Measurements from ENCODE around the gene SLC5A6. TPM values are rescaled to one million over a fixed set of nuclear protein-coding genes. Genes with fewer than 3 reads are reported as not detected.

SLC5A6 gene
- polyA plus RNA-seq, 1 experiment = 22.0 TPM

GRCh38 chr2:27249891-27250651 is 38.0 kb upstream of the SLC5A6 start:
- Histone ChIP-seq H3K27ac (ENCODE audit: low read depth, low read length) (no peak overlapping the region), H3K27me3 (ENCODE audit: control insufficient read depth, insufficient read depth, low read length) (peaks cover 15% of the 10 kb centered on the region), H3K9me3 (ENCODE audit: control insufficient read depth, insufficient read depth, low read length) (no peaks in the 10 kb centered on the region), H3K4me3 (ENCODE audit: low read depth, low read length) (no peak overlapping the region)
- ChIA-PET POLR2A (no interaction called here), CTCF (interaction anchor here (4.1 to 5.1 kb wide), 2 partner anchors 30 to 53 kb away, joined by 41 to 53 read pairs; no protein-coding TSS in a partner anchor)
- TF ChIP-seq, protein P1, sequence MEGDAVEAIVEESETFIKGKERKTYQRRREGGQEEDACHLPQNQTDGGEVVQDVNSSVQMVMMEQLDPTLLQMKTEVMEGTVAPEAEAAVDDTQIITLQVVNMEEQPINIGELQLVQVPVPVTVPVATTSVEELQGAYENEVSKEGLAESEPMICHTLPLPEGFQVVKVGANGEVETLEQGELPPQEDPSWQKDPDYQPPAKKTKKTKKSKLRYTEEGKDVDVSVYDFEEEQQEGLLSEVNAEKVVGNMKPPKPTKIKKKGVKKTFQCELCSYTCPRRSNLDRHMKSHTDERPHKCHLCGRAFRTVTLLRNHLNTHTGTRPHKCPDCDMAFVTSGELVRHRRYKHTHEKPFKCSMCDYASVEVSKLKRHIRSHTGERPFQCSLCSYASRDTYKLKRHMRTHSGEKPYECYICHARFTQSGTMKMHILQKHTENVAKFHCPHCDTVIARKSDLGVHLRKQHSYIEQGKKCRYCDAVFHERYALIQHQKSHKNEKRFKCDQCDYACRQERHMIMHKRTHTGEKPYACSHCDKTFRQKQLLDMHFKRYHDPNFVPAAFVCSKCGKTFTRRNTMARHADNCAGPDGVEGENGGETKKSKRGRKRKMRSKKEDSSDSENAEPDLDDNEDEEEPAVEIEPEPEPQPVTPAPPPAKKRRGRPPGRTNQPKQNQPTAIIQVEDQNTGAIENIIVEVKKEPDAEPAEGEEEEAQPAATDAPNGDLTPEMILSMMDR (IDR thresholded peaks at IDR 0.05; ENCODE audit: low read depth, low read length) = peak; percentile 79
- DNase-seq (ENCODE audit: low read depth, low spot score) = no peak

- Histone ChIP-seq H3K27ac (ENCODE audit: low read depth, low read length) (no peak overlapping the region), H3K4me3 (ENCODE audit: low read depth, low read length) (no peak overlapping the region), H3K9me3 (ENCODE audit: control insufficient read depth, insufficient read depth, low read length) (no peaks in the 10 kb centered on the region), H3K27me3 (ENCODE audit: control insufficient read depth, insufficient read depth, low read length) (peaks cover 15% of the 10 kb centered on the region)
- TF ChIP-seq, protein P1 (IDR thresholded peaks at IDR 0.05; ENCODE audit: low read depth, low read length) = no peak
- POLR2A ChIA-PET = interaction anchor here (0.6 kb wide), 1 partner anchor 30 kb away, joined by 3 read pairs; no protein-coding TSS in a partner anchor
- CTCF ChIA-PET = interaction anchor here (0.7 to 5.1 kb wide), 4 partner anchors 31 to 96 kb away, joined by 4 to 53 read pairs (median 23); no protein-coding TSS in a partner anchor
- no peak for DNase-seq (ENCODE audit: low read depth, low spot score)
These were observed 37.3 kb upstream of the SLC5A6 start for GRCh38 chr2:27249159-27249890.

- no peak overlapping the region for H3K4me3 ChIP-seq (ENCODE audit: low read depth, low read length)
- H3K27me3 ChIP-seq (ENCODE audit: control insufficient read depth, insufficient read depth, low read length) = peaks cover 15% of the 10 kb centered on the region
- no peak for DNase-seq (ENCODE audit: low read depth, low spot score)
- CTCF ChIA-PET = interaction anchor here (4.1 to 5.1 kb wide), 2 partner anchors 32 to 55 kb away, joined by 41 to 53 read pairs; no protein-coding TSS in a partner anchor
- POLR2A ChIA-PET = interaction anchor here (0.9 kb wide), 1 partner anchor 55 kb away, joined by 3 read pairs; no protein-coding TSS in a partner anchor
- TF ChIP-seq, protein P1 (IDR thresholded peaks at IDR 0.05; ENCODE audit: low read depth, low read length) = no peak
- no peaks in the 10 kb centered on the region for H3K9me3 ChIP-seq (ENCODE audit: control insufficient read depth, insufficient read depth, low read length)
- H3K27ac ChIP-seq (ENCODE audit: low read depth, low read length) = no peak overlapping the region
These were observed 35.8 kb upstream of the SLC5A6 start for GRCh38 chr2:27247893-27248292.

DNA sequence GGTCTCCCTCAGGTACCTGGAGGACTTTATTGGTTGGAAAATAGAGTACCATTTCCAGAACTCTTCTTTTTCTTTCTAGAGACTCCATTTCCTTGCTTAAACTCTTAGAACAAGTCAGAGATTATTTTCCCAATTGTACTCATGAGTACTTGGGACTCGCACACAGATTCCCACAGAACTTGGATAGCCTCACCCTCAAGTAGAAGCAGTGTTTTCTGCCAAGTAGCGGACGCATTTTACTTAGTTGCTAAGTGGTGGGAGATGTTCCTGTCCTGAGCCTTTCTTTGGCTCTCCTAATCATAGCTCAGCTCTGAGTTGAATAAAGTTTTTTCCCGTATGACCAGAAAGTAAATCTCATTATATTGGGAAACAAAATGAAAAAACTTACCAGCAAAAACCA is 33.6 kb upstream of the SLC5A6 start:
- peaks cover 7% of the 10 kb centered on the region for H3K27me3 ChIP-seq (ENCODE audit: control insufficient read depth, insufficient read depth, low read length)
- no peaks in the 10 kb centered on the region for H3K9me3 ChIP-seq (ENCODE audit: control insufficient read depth, insufficient read depth, low read length)
- ChIA-PET POLR2A (no interaction called here), CTCF (no interaction called here)
- H3K27ac ChIP-seq (ENCODE audit: low read depth, low read length) = no peak overlapping the region
- no peak overlapping the region for H3K4me3 ChIP-seq (ENCODE audit: low read depth, low read length)
- TF ChIP-seq, protein P1 (IDR thresholded peaks at IDR 0.05; ENCODE audit: low read depth, low read length) = no peak
- no peak for DNase-seq (ENCODE audit: low read depth, low spot score)

All from AG04450 (cell line).